Thymus (tissue), 11 donors: ENCODE data around the gene SLC16A3. TPM values are rescaled to one million over a fixed set of nuclear protein-coding genes. Genes with fewer than 3 reads are reported as not detected.

Experiments used
- DNase-seq, 9 donors: peaks; one replicate each; pipeline ENCODE4 v3.0.0-alpha.2; 2013; ENCODE audit warnings: low spot score in 9 of 9, low read depth in 6 of 9, missing footprints in 1 of 9
- H3K27ac ChIP-seq, 2 donors: one replicate each; pipeline ENCODE4 v1.5.1; 2013; ENCODE audit warnings: control low read depth in 1 of 2, low read depth in 1 of 2, low read length in 1 of 2, mild to moderate bottlenecking in 1 of 2, moderate library complexity in 1 of 2
- H3K27me3 ChIP-seq, 2 donors: one replicate each; pipeline ENCODE4 v1.5.1; 2013; ENCODE audit warnings: low read length in 1 of 2; ENCODE audit not compliant: control insufficient read depth in 2 of 2, insufficient read depth in 1 of 2
- H3K36me3 ChIP-seq, 2 donors: one replicate each; pipeline ENCODE4 v1.5.1; 2013; ENCODE audit warnings: low read length in 1 of 2, mild to moderate bottlenecking in 1 of 2, moderate library complexity in 1 of 2; ENCODE audit not compliant: control insufficient read depth in 2 of 2, insufficient read depth in 2 of 2
- H3K4me1 ChIP-seq, 2 donors: one replicate each; pipeline ENCODE4 v1.5.1; 2013; ENCODE audit warnings: low read length in 2 of 2; ENCODE audit not compliant: control insufficient read depth in 2 of 2, insufficient read depth in 2 of 2
- H3K4me3 ChIP-seq, 2 donors: one replicate each; pipeline ENCODE4 v1.5.1; 2013; ENCODE audit warnings: low read length in 2 of 2, control low read depth in 1 of 2, mild to moderate bottlenecking in 1 of 2
- H3K9me3 ChIP-seq, 2 donors: one replicate each; pipeline ENCODE4 v1.5.1; 2013; ENCODE audit warnings: low read length in 1 of 2, mild to moderate bottlenecking in 1 of 2; ENCODE audit not compliant: control insufficient read depth in 2 of 2, insufficient read depth in 1 of 2
- WGBS: extraction: QIAGEN DNeasy Blood & Tissue Kit; methylation state at CpG from one replicate; pipeline ENCODE4 v1.1.7; 2013; 5-methylcytosine and 5-hydroxymethylcytosine counted together
- polyA plus RNA-seq: library from polyadenylated mRNA; stranded (reverse); fragments of 200-250 nt; gene quantifications from one replicate; pipeline ENCODE4 v1.2.3, GENCODE V29; 2013
- total RNA-seq: library from RNA; stranded (reverse); fragments of 120-200 nt; gene quantifications from one replicate; pipeline ENCODE4 v1.2.4, GENCODE V29; 2013
- donor health status: healthy.

The SLC16A3 gene
- total and polyA plus RNA-seq, 2 donors, result 17.3 to 30.2 TPM

DNA sequence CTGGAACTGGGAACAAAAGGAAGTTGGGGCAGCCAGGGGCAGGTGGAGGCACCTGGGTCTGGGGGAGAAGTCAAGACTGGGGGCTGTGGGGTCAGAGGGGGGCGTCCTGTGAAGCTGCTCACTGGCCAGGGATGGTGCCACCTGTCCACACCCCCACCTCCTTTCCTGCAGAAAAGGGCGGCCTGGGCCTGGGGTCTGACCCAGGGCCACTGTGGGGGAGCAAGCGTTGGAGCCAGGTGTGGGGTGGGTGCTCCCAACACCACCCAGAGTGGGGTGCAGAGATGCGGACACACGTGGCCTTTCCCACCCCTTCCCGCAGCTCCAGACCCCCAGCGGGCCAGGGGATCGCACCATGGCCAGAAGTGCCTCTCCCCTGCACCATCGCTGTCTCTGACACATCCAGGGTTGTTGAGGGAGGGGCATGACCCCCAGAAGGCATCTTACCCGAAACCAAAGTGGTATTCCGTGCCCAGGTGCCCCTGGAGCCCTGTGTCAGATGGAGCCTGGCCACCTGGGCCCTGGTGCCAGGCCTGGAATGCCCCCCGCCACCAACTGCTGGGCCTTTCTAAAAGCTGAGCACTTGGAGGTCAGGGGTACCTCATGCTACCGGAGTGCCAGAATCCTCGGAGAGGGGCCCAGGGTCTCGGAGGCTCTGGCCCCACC lies 2.6 kb upstream of the SLC16A3 start:
- no peak for DNase-seq
- Histone ChIP-seq H3K9me3 (peaks cover 0 to 18% of the 10 kb centered on the region in 2 donors), H3K27ac (no peak overlapping the region), H3K36me3 (no peaks in the 10 kb centered on the region), H3K27me3 (peaks cover 25 to 52% of the 10 kb centered on the region in 2 donors), H3K4me1 (peaks cover 26% of the 10 kb centered on the region in 2 donors), H3K4me3 (no peak overlapping the region)
- 91% methylated on average over 15 of the region's 15 CpGs for WGBS

GRCh38 chr17:82226809-82227628 lies 1.8 kb upstream of the SLC16A3 start:
- Histone ChIP-seq H3K4me3 (no peak overlapping the region), H3K4me1 (peaks cover 30 to 33% of the 10 kb centered on the region in 2 donors), H3K27ac (no peak overlapping the region), H3K36me3 (no peaks in the 10 kb centered on the region), H3K27me3 (peaks cover 32 to 59% of the 10 kb centered on the region in 2 donors), H3K9me3 (peaks cover 0 to 18% of the 10 kb centered on the region in 2 donors)
- DNase-seq, result no peak
- 87% methylated on average over 16 of the region's 16 CpGs for WGBS

DNA sequence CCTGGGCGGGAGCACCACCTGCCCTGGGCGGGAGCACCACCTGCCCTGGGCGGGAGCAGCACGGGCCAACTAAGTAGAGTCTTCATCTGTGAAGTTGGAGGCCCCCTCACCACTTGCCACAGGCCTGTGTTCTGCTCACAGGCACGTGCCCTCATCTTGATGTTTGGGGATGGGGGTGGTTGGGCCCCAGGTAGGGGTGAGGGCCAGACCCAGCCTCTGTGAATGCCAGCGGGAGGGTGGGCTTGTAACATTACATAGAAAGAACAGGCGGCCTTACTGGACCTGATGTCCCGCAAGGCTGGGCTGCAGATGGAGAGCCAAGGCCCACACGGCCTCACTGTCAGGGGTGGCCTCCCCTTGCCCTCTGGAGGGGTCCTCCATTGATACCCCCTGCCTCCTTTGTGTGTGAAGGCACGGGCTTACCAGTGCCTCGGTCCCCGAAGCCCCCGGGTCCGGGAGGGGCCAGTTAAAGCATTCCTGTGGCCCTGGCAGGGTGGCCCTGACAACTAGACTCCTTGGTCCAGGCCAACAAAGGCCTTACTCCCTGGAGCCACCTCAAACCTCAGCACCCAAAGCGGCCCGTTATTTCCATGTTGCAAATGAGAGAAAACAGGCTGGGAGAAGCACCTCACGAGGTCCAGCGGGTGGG lies 1.1 kb upstream of the SLC16A3 start:
- Histone ChIP-seq H3K27ac (peak overlapping the region; percentile 5 to 64), H3K4me3 (peak overlapping the region; percentile 54 to 69), H3K9me3 (peaks cover 0 to 18% of the 10 kb centered on the region in 2 donors), H3K27me3 (peaks cover 32 to 66% of the 10 kb centered on the region in 2 donors), H3K36me3 (no peaks in the 10 kb centered on the region), H3K4me1 (peaks cover 30 to 33% of the 10 kb centered on the region in 2 donors)
- DNase-seq, result no peak
- 58% methylated on average over 18 of the region's 18 CpGs for WGBS

DNA sequence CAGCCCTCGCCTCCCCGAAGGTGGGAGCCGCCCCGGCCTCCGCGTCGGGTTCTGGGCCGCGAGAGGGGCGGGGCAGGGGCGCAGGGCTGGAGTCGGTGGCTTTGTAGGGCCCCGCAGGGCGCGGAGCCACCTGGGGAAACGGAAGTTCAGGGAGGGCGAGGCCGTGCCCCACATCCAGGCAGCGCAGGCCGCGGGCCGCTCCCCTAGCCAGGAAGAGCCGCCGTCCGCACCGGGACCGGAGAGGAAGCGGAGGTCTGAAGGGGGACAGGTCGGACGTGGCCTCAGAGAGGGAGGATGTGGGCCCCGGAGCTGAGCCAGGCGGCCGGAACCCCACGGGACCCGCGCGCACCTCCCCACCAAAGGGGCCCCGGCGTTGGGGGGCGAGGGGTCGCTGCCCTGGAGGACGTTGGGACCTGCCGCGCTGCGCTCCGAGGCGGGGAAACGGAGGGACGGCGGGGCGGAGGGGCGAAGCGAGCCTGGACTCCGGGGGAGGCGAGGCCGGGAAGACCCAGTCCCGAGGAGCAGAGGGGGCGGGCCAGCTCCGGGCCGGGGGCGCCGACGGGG lies 482 bp upstream of the SLC16A3 start:
- Histone ChIP-seq H3K27ac (peak overlapping the region; percentile 43 to 64), H3K4me3 (peak overlapping the region; percentile 54 to 69), H3K27me3 (peaks cover 32 to 72% of the 10 kb centered on the region in 2 donors), H3K4me1 (peaks cover 30 to 33% of the 10 kb centered on the region in 2 donors), H3K9me3 (peaks cover 0 to 18% of the 10 kb centered on the region in 2 donors), H3K36me3 (no peaks in the 10 kb centered on the region)
- 1% methylated on average over 63 of the region's 63 CpGs for WGBS
- peak in 4 of 9 donors; percentile 40 to 80 (median 57) for DNase-seq

- peaks cover 32 to 81% of the 10 kb centered on the region in 2 donors for H3K27me3 ChIP-seq
- no peak for DNase-seq
- H3K4me3 ChIP-seq, result peak overlapping the region; percentile 16 to 69
- H3K4me1 ChIP-seq, result peaks cover 30 to 38% of the 10 kb centered on the region in 2 donors
- H3K36me3 ChIP-seq, result no peaks in the 10 kb centered on the region
- peaks cover 0 to 13% of the 10 kb centered on the region in 2 donors for H3K9me3 ChIP-seq
- 82% methylated on average over 28 of the region's 28 CpGs for WGBS
- no peak overlapping the region for H3K27ac ChIP-seq
Observed at GRCh38 chr17:82229698-82230608, 1.1 kb downstream of the SLC16A3 start.

GRCh38 chr17:82230609-82231311 lies 1.9 kb downstream of the SLC16A3 start:
- Histone ChIP-seq H3K27ac (no peak overlapping the region), H3K27me3 (peaks cover 32 to 87% of the 10 kb centered on the region in 2 donors), H3K4me3 (peak overlapping the region; percentile 16 to 38), H3K4me1 (peaks cover 30 to 39% of the 10 kb centered on the region in 2 donors), H3K36me3 (no peaks in the 10 kb centered on the region), H3K9me3 (peaks cover 0 to 11% of the 10 kb centered on the region in 2 donors)
- WGBS, result 11% methylated on average over 76 of the region's 76 CpGs
- DNase-seq, result peak in 1 of 9 donors; percentile 52

DNA sequence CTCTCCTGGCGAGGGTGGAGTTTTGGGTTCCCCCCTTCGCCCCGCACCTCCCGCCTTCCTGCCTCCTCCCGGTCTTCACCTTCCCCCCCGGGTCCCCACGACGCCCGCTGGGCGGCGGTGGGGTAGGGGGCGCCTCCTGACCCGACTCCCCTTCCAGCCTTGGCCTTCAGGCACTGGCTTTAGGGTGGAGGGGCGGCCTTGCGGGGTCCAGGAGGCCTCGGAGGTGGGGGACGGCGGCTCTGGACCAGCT lies 2.4 kb downstream of the SLC16A3 start:
- Histone ChIP-seq H3K27ac (peak overlapping the region in 1 of 2 donors; percentile 36), H3K4me3 (peak overlapping the region in 1 of 2 donors; percentile 38), H3K27me3 (peaks cover 32 to 88% of the 10 kb centered on the region in 2 donors), H3K9me3 (peaks cover 0 to 6% of the 10 kb centered on the region in 2 donors), H3K4me1 (peaks cover 30 to 43% of the 10 kb centered on the region in 2 donors), H3K36me3 (no peaks in the 10 kb centered on the region)
- no peak for DNase-seq
- 3% methylated on average over 18 of the region's 18 CpGs for WGBS
